DMS53 treated with DMSO at 0.1 percent for 48 hours (cell line): Measurements from ENCODE around the gene FBXO30.
A peak's percentile ranks its signal among the peaks of the same experiment; 100 is the strongest.

Source experiments
- DNase-seq: peaks from one replicate; lab custom pipeline; 2025; ENCODE audit not compliant: unreplicated experiment; lab: John Stamatoyannopoulos, UW

The FBXO30 gene

DNA sequence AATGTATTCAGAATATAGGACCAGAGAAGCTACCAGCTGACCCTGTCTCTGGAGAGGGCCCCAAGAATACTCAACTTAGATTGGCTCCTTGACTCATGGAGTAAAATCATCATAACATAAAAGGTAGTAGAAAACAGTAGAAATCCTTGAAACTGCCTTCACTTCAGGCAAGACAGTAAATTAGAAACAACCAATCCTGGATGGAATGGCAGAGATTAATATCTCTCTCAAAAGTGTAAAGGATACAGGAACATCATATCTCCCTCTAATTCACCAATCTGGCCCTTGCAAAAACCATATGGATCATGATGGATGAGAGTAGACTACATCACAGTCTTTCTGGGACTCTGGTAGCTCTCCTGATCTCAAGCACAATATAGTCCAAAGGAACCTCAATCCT, 58.9 kb downstream of the FBXO30 start:
- no peak for DNase-seq

DNA sequence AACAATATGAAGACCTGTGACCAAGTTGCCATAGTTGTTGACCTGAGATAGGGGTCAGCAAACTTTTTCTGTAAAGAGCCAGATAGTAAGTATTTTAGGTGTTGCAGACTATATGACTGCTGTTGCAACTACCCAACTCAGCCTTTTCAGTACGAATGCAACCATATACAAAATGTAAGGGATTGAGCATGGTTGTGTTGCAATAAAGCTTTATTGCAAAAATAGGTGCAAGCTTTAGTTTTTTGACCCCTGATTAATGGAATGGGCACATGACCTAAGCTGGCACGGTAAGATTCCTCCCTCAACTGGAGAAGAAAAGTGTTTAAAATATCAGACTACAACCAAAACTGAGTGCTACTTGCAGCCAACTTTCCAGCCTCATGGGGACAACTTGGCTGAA, 62.0 kb downstream of the FBXO30 start:
- DNase-seq = no peak

DNA sequence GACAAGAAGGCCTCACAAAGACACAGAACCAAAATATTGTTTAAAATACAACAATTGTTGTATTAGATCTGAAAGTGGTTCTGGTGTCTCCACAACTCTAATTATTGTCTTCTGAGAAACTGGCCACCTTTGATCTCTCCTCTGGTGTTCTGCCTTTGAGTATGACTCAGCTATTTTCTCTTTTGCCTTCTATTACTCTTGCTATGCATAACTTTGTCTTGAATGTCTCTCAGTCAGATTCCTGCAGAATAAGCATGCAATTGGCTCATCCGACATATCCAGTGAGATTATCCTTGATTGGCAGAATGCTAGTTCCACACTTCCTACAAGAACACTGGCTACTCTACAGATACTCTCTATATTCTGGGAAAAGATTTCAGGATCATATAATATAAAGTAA, 65.0 kb downstream of the FBXO30 start:
- peak; percentile 16 for DNase-seq

DNA sequence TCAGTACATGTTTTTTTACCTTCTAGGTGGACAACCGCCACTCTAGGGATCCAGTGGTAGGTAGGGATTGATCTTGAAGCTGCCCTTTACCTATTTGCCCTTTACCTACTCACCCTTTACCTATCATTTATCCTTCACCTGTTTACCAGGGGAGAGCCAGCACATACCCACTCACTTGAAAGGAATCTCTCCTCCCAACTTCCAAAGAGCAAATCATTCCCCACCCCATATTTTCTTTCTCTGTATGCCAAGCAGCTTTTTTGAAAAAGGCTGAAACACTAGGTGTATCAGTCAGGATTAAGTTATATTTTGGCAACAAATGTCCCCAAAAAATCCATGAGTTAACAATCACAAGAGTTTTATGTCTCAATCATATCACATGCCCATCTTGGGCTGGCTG, 68.7 kb downstream of the FBXO30 start:
- DNase-seq = no peak

DNA sequence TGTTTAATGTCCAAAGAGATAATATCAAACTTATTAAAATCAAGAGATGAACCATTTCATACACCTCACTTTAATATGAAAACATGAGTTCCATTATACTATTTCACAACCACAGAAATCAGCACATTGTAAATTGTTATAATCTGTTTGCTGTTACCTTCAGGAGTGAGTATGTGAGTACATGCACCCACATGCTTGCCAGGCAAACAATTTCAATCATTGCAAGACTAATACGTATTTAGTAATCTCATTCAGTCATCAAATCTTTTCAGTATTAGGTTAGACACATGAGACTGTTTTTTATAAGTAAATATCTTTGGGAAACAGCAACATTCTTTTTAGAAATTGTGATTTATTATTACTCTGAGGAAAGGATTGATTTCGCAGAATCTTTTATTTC, 70.0 kb downstream of the FBXO30 start:
- DNase-seq = no peak
